Keratinocyte (primary cell): ENCODE data around the gene AANAT.
"Not testable (repeated sequence)": the region's sequence is repeated elsewhere in the genome, so short reads cannot be mapped to it uniquely, and the experiment has no call there.

Experiments
- EZH2 ChIP-seq: IDR thresholded peaks from one replicate; pipeline ENCODE4 v1.6.1; 2012; ENCODE audit warnings: inconsistent platforms, mild to moderate bottlenecking, low read length, moderate library complexity
- TF ChIP-seq, protein P1 (sequence below), 3 experiments: IDR thresholded peaks in 1 of 3; conservative IDR thresholded peaks in 1 of 3; optimal IDR thresholded peaks in 1 of 3; 2 replicates in 2 of 3; 3 replicates in 1 of 3; pipeline versions ENCODE3 to v1.5.1; 2011; ENCODE audit warnings: low read length in 3 of 3, mild to moderate bottlenecking in 3 of 3, moderate library complexity in 2 of 3, control low read depth in 1 of 3, inconsistent platforms in 1 of 3; ENCODE audit not compliant: insufficient read depth in 2 of 3; ENCODE audit errors: extremely low read depth in 1 of 3

- TF ChIP-seq, protein P1, sequence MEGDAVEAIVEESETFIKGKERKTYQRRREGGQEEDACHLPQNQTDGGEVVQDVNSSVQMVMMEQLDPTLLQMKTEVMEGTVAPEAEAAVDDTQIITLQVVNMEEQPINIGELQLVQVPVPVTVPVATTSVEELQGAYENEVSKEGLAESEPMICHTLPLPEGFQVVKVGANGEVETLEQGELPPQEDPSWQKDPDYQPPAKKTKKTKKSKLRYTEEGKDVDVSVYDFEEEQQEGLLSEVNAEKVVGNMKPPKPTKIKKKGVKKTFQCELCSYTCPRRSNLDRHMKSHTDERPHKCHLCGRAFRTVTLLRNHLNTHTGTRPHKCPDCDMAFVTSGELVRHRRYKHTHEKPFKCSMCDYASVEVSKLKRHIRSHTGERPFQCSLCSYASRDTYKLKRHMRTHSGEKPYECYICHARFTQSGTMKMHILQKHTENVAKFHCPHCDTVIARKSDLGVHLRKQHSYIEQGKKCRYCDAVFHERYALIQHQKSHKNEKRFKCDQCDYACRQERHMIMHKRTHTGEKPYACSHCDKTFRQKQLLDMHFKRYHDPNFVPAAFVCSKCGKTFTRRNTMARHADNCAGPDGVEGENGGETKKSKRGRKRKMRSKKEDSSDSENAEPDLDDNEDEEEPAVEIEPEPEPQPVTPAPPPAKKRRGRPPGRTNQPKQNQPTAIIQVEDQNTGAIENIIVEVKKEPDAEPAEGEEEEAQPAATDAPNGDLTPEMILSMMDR (optimal IDR thresholded peaks at IDR 0.05 in 1 of 3, IDR thresholded peaks at IDR 0.05 in 1 of 3, conservative IDR thresholded peaks at IDR 0.05 in 1 of 3; ENCODE audit: extremely low read depth in 1 of 3, insufficient read depth in 2 of 3, low read length in 3 of 3) = not testable (repeated sequence)
- TF ChIP-seq EZH2 = not testable (repeated sequence)
Observed at GRCh38 chr17:76514355-76514754, 47.0 kb downstream of the AANAT start.
